Placental pericyte (primary cell): ENCODE results near the gene ARMS2. TPM values are rescaled to one million over a fixed set of nuclear protein-coding genes. Genes with fewer than 3 reads are reported as not detected.

ENCODE experiments used
- small RNA-seq: library from RNA; depleted of rRNA; stranded (forward); fragments of <200 nt; gene quantifications from one replicate; pipeline ENCODE3, GENCODE V24; 2012; ENCODE audit warnings: low replicate concordance
- total RNA-seq: library from RNA; depleted of rRNA; stranded (reverse); fragments of >200 nt; gene quantifications from 2 replicates; pipeline ENCODE4 v1.2.3, GENCODE V29; 2012

Gene ARMS2, protein sequence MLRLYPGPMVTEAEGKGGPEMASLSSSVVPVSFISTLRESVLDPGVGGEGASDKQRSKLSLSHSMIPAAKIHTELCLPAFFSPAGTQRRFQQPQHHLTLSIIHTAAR
- total RNA-seq, result not detected in 2 replicates

GRCh38 chr10:122454603-122455080 lies at the start of gene ARMS2:
Gene ARMS2, plus strand, starts transcription at chr10:122454653. Its CDS starts 75 bp downstream, at chr10:122454728.

GRCh38 chr10:122461367-122461728 lies 6.9 kb downstream of the ARMS2 start, which contains the start of gene HTRA1:
Gene HTRA1, plus strand, starts transcription at chr10:122461553. Its CDS starts 100 bp downstream, at chr10:122461653.

Small RNA genes lying within 50 kb of the gene (small RNA-seq; reads per million reads assigned to genes)
- gene MIR3941, result not detected

Other genes starting within 250 kb of the ARMS2 start
- not detected in 2 replicates for gene BTBD16, start 183.4 kb upstream of the ARMS2 start, total RNA-seq
- 14.2 and 16.0 TPM in 2 replicates for gene PLEKHA1, start 79.9 kb upstream of the ARMS2 start, total RNA-seq
- gene HTRA1, start 6.9 kb downstream of the ARMS2 start, total RNA-seq, result 14.0 and 73.4 TPM in 2 replicates
- gene DMBT1, start 106.1 kb downstream of the ARMS2 start, total RNA-seq, result not detected in 2 replicates
- not detected in 2 replicates for gene C10orf120, start 245.2 kb downstream of the ARMS2 start, total RNA-seq